Hepatocyte (in vitro differentiated cells): ENCODE results near the gene SPDYE4. TPM values are rescaled to one million over a fixed set of nuclear protein-coding genes. Genes with fewer than 3 reads are reported as not detected.

Experiments used
- DNase-seq: peaks from one replicate; pipeline ENCODE4 v3.0.0-alpha.2; 2016; ENCODE audit warnings: low spot score
- H2AFZ ChIP-seq: fragments of 200-600 bp; sonication (generic); 2 replicates; pipeline ENCODE4 v1.6.0; 2016; ENCODE audit warnings: antibody characterized with exemption, mild to moderate bottlenecking
- H3K27ac ChIP-seq: fragments of 200-600 bp; sonication (generic); 2 replicates; pipeline ENCODE4 v1.5.1; 2016; ENCODE audit warnings: mild to moderate bottlenecking
- H3K27me3 ChIP-seq: fragments of 200-600 bp; sonication (generic); 2 replicates; pipeline ENCODE4 v1.6.1; 2016
- H3K36me3 ChIP-seq: fragments of 200-600 bp; sonication (generic); replicated peaks from 2 replicates; pipeline ENCODE4 v1.5.1; 2016; ENCODE audit warnings: low read depth; ENCODE audit not compliant: insufficient read depth
- H3K4me1 ChIP-seq: fragments of 200-600 bp; sonication (generic); 2 replicates; pipeline ENCODE4 v1.5.1; 2016; ENCODE audit warnings: mild to moderate bottlenecking, moderate library complexity; ENCODE audit not compliant: insufficient read depth
- H3K4me2 ChIP-seq: fragments of 200-600 bp; sonication (generic); 2 replicates; pipeline ENCODE4 v1.6.0; 2016
- H3K4me3 ChIP-seq: fragments of 200-600 bp; sonication (generic); 2 replicates; pipeline ENCODE4 v1.5.1; 2016; ENCODE audit warnings: mild to moderate bottlenecking
- H3K79me2 ChIP-seq: fragments of 200-600 bp; sonication (generic); 2 replicates; pipeline ENCODE4 v1.6.0; 2017; ENCODE audit warnings: mild to moderate bottlenecking
- H3K9me2 ChIP-seq: fragments of 200-600 bp; sonication (generic); replicated peaks from 2 replicates; pipeline ENCODE4 v1.6.0; 2017; ENCODE audit warnings: mild to moderate bottlenecking; ENCODE audit not compliant: insufficient read depth
- H3K9me3 ChIP-seq: fragments of 200-600 bp; sonication (generic); 2 replicates; pipeline ENCODE4 v1.5.1; 2016; ENCODE audit warnings: low read depth, mild to moderate bottlenecking
- H4K20me1 ChIP-seq: fragments of 200-600 bp; sonication (generic); 2 replicates; pipeline ENCODE4 v1.6.0; 2016; ENCODE audit warnings: mild to moderate bottlenecking; ENCODE audit not compliant: insufficient read depth, poor library complexity, severe bottlenecking
- CTCF ChIP-seq: fragments of 200-600 bp; sonication (generic); IDR thresholded peaks from 2 replicates; pipeline ENCODE4 v1.5.1; 2016; ENCODE audit warnings: antibody characterized with exemption, mild to moderate bottlenecking; ENCODE audit not compliant: poor library complexity
- EZH2 ChIP-seq: fragments of 200-600 bp; sonication (generic); IDR thresholded peaks from 2 replicates; pipeline ENCODE4 v1.6.1; 2016; ENCODE audit warnings: antibody characterized with exemption, mild to moderate bottlenecking, borderline replicate concordance
- EZH2phosphoT487 ChIP-seq: fragments of 200-600 bp; sonication (generic); IDR thresholded peaks from one replicate; pipeline ENCODE4 v1.6.1; 2018; ENCODE audit warnings: antibody characterized with exemption, mild to moderate bottlenecking, low read depth, moderate library complexity; ENCODE audit not compliant: unreplicated experiment, severe bottlenecking
- WGBS: methylation state at CpG from one replicate; pipeline ENCODE4 v1.1.6; 2016; ENCODE audit warnings: low lambda C conversion rate; ENCODE audit errors: missing lambda C conversion rate; 5-methylcytosine and 5-hydroxymethylcytosine counted together
- polyA plus RNA-seq: library from polyadenylated mRNA; unstranded; fragments of >200 nt; fragmentation: Nextera tagmentation; extraction: Ambion mirVana; gene quantifications from 2 replicates; pipeline ENCODE4 v1.2.1, GENCODE V29; 2016
- total RNA-seq: library from RNA; depleted of rRNA; stranded (reverse); fragments of >200 nt; gene quantifications from 2 replicates; pipeline ENCODE4 v1.2.3, GENCODE V29; 2014

Gene SPDYE4
- total and polyA plus RNA-seq, 2 experiments from 2014 or later, result not detected

- Histone ChIP-seq H4K20me1 (no peaks in the 10 kb centered on the region), H3K9me3 (no peaks in the 10 kb centered on the region), H3K79me2 (no peaks in the 10 kb centered on the region), H3K36me3 (no peaks in the 10 kb centered on the region), H3K9me2 (no peaks in the 10 kb centered on the region), H3K4me3 (no peak overlapping the region), H2AFZ (no peak overlapping the region), H3K27me3 (peaks cover 5% of the 10 kb centered on the region), H3K4me2 (no peak overlapping the region), H3K4me1 (no peaks in the 10 kb centered on the region), H3K27ac (peak overlapping the region; percentile 53)
- 88% methylated on average over 1 of the region's 1 CpG for WGBS
- no peak for TF ChIP-seq CTCF
- no peak for TF ChIP-seq EZH2
- no peak for DNase-seq
Measured at GRCh38 chr17:8782176-8782575, 23.8 kb upstream of the SPDYE4 start.

GRCh38 chr17:8781776-8782175 is 23.4 kb upstream of the SPDYE4 start:
- no peaks in the 10 kb centered on the region for H3K9me2 ChIP-seq
- no peaks in the 10 kb centered on the region for H3K4me1 ChIP-seq
- no peak overlapping the region for H2AFZ ChIP-seq
- H3K79me2 ChIP-seq, result no peaks in the 10 kb centered on the region
- H3K4me3 ChIP-seq, result no peak overlapping the region
- H4K20me1 ChIP-seq, result no peaks in the 10 kb centered on the region
- peak overlapping the region; percentile 53 for H3K27ac ChIP-seq
- no peak overlapping the region for H3K4me2 ChIP-seq
- H3K27me3 ChIP-seq, result peaks cover 5% of the 10 kb centered on the region
- H3K36me3 ChIP-seq, result no peaks in the 10 kb centered on the region
- TF ChIP-seq CTCF (no peak), EZH2phosphoT487 (no peak), EZH2 (no peak)
- no peaks in the 10 kb centered on the region for H3K9me3 ChIP-seq
- no peak for DNase-seq
- WGBS, result 90% methylated on average over 4 of the region's 4 CpGs

GRCh38 chr17:8776881-8777280 is 18.5 kb upstream of the SPDYE4 start:
- Histone ChIP-seq H3K4me1 (no peaks in the 10 kb centered on the region), H3K4me3 (no peak overlapping the region), H3K27ac (no peak overlapping the region), H3K9me3 (no peaks in the 10 kb centered on the region), H3K79me2 (no peaks in the 10 kb centered on the region), H4K20me1 (no peaks in the 10 kb centered on the region), H3K36me3 (no peaks in the 10 kb centered on the region), H3K9me2 (no peaks in the 10 kb centered on the region), H2AFZ (no peak overlapping the region), H3K4me2 (no peak overlapping the region), H3K27me3 (no peaks in the 10 kb centered on the region)
- 89% methylated on average over 1 of the region's 1 CpG for WGBS
- no peak for DNase-seq
- TF ChIP-seq EZH2phosphoT487, result no peak
- no peak for TF ChIP-seq EZH2
- TF ChIP-seq CTCF, result no peak

GRCh38 chr17:8776248-8776647 is 17.9 kb upstream of the SPDYE4 start:
- no peaks in the 10 kb centered on the region for H3K36me3 ChIP-seq
- no peak overlapping the region for H3K4me3 ChIP-seq
- H3K4me1 ChIP-seq, result no peaks in the 10 kb centered on the region
- no peak overlapping the region for H2AFZ ChIP-seq
- H3K27me3 ChIP-seq, result no peaks in the 10 kb centered on the region
- no peak for DNase-seq
- no peaks in the 10 kb centered on the region for H3K79me2 ChIP-seq
- H4K20me1 ChIP-seq, result no peaks in the 10 kb centered on the region
- no peaks in the 10 kb centered on the region for H3K9me3 ChIP-seq
- TF ChIP-seq CTCF (no peak), EZH2phosphoT487 (no peak), EZH2 (no peak)
- H3K9me2 ChIP-seq, result no peaks in the 10 kb centered on the region
- H3K27ac ChIP-seq, result no peak overlapping the region
- no peak overlapping the region for H3K4me2 ChIP-seq
